Pulmonary artery endothelial cell (primary cell): Measurements from ENCODE around the gene GRIK1. TPM values are rescaled to one million over a fixed set of nuclear protein-coding genes. Genes with fewer than 3 reads are reported as not detected.
"Not testable (repeated sequence)": the region's sequence is repeated elsewhere in the genome, so short reads cannot be mapped to it uniquely, and the experiment has no call there.

ENCODE experiments used
- DNase-seq: peaks from one replicate; pipeline ENCODE4 v3.0.0-alpha.2; 2011; ENCODE audit warnings: low read depth, low spot score
- total RNA-seq: library from RNA; depleted of rRNA; stranded (reverse); fragments of >200 nt; gene quantifications from 2 replicates; pipeline ENCODE4 v1.2.3, GENCODE V29; 2014

GRIK1 gene
- total RNA-seq, 1 donor from 2014 or later: not detected

DNA sequence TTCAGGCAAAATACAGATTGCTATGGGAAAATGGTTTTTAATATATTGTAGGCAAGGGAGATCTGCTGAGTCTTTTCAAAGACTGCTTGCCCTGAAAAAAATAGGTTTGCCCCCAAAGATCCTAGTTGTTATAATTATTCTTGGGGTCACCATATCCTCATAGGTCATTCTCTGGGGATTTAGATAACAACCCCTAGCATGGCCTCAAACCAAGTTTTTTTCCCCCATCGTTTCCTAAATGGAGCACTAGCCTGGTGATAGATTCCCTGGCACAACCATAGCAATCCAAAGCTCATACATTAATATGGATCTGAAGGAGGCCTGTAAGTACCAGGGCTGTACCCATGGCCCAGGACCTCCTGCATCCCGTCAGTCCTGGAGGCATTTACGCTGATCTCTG lies 325.9 kb downstream of the GRIK1 start:
- no peak for DNase-seq

DNA sequence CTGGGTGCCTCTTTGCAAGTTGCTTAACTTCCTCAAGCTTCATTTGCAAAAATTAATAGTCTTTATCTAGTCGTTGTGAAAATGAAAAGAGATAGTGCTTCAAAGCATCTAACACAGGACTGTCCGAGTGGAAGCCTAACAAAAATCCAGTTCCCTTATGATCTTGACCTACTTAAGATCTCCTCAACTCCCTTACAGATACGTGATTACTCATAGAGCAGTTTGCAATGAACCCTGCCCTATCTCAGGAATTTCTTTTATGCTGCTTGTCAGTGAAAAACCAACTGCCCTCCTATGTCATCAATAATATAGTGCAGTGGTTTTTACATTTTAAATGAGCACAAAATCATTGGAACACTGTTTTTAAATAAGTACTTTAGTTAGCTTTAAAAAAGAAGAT lies 326.8 kb downstream of the GRIK1 start:
- DNase-seq: no peak

DNA sequence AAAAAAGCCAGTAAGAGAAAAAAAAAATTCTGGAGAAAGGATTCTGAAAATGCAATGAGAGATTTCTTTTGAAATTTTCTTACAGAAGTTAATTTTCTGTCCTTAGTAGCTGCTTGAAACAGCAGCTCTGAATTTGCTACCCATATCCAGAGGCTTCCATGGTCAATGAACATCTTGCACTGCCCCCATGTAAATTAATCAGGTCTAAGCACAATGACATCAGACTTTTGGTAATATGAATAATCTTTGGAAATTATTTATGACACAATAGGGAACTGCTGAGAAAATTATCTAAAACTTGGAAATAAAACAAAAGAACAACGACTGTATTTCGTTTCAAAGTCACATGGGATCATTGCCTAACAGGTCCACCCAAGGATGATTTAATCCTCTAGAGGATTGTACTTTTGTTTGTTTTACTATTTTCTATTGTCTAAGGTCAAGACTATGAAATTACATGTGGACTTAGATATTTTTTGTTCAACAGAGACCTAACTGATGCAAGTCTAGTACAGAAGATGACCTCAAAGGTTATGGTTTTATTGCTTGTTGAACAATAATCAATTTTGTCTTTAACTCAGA lies 328.9 kb downstream of the GRIK1 start:
- no peak for DNase-seq

DNA sequence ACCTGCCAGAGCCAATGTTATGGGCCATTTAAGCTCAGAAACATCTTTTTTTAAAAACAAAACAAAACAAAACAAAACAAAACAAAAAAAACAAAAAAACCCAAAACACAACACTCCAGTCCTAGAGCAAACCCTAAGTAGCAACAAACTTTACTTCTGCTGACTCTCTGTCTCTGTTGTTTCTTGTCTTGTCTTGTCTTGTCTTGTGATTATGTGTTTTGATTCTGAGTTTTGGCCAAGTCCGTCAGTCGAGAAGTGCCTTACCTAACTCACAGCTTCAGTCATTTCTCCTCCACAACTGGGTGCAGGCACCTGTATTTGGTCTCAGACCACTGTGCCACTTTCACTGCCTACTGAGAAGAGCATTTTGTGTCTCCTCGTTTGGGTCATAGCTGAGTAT lies 333.2 kb downstream of the GRIK1 start:
- no peak for DNase-seq

DNA sequence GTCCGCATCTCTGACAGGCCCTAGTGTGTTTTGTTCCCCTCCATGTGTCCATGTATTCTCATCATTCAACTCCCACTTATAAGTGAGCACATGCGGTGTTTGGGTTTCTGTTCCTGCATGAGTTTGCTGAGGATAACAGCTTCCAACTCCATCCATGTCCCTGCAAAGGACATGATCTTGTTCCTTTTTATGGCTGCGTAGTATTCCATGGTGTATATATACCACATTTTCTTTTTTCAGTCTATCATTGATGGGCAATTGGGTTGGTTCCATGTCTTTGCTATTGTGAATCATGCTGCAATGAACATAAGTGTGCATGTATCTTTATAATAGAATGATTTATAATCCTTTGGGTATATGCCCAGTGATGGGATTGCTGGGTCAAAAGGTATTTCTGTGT lies 334.6 kb downstream of the GRIK1 start:
- not testable (repeated sequence) for DNase-seq

DNA sequence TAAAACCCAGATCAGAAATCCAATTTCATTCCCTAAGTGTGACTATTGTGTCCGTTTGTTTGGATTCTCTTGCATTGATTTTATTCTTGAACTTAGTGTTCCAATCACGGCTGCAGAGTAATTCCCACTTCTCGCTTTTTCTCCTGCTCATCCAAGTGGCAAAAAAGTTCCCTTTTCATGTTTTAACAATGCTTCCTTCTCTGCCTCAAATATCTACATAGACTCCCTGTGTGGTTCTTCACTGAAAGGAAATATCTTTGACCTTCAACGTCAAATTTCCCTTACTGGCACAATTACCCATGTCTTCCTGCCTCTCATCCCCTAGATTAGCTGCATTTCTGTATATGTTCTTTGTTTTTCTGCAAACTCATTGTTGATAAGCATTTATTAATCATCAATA lies 335.7 kb downstream of the GRIK1 start:
- DNase-seq: no peak

DNA sequence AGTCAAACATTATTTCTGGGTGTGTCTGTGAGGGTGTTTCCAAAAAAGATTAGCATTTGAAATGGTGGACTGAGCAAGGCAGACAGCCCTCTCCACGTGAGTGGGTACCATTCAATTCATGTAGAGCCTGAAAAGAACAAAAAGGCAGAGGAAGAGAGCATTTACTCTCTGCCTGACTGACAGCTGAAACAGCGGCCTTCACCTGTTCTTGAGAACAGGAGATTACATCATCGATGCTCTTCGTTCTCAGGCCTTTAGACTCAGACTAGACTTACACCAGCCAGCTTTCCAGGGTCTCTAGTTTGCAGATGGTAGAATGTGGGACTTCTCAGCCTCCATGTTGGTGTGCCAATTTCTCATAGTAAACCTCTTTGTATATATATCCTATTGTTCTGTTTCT lies 338.7 kb downstream of the GRIK1 start:
- no peak for DNase-seq

DNA sequence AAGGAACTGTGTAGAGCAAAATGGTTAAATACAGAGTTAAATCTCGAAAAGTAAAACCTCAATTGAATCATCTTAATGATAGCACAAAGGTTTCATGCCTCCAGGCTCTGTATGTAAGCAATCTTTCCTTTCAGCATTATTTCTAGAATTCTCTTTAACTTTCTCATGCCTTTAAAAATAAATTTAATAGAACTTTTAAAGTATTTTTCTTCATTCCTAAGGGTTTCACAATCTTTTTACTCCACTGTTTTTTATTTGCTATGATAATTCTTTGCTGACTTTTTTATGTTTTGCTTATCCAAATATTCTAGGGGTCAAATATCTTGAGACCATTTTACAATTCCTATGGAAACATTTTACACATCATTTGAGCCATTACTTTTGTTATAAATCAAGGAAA lies 353.1 kb downstream of the GRIK1 start:
- no peak for DNase-seq

DNA sequence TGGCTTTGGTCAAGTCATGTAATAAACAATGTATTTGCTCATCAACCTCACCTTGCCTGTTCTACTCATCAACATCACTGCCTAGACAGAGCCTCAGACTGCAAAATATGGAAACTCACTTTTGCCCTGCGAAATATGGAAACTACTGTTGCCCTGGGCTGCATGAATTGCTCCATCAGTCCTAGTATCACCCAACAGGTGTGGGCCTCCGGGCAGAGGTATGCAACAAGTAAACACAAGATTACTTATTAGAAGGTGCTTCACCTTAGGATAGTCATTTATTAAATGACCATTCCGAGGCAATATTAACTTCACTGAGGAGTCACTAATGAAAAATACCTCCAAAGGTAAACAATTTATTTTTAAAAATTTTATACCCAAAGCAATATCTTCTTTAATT lies 354.3 kb downstream of the GRIK1 start:
- DNase-seq: no peak

DNA sequence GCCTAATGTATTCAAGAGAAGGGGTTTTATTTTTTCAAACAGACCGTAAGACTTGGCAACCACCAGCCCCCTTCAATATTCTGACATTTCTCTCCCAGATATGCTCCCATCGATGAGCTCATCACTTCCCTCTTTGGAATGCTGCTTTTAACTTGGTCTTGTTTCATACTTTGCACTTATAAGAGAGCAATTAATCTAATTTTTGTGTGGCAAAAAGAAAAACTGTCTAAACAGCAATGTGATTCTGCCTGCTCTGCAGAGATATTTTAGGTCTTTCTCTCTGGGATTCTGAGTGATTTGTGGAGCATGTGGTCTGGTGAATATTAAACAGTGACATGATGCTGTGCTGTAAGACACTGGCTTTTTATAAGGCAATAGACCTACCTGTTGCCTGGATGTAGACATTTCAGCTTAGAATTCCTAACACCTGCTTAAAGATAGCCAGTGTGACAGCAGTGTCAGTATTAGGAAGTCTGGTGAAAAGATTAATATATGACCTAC lies 356.3 kb downstream of the GRIK1 start:
- DNase-seq: no peak

DNA sequence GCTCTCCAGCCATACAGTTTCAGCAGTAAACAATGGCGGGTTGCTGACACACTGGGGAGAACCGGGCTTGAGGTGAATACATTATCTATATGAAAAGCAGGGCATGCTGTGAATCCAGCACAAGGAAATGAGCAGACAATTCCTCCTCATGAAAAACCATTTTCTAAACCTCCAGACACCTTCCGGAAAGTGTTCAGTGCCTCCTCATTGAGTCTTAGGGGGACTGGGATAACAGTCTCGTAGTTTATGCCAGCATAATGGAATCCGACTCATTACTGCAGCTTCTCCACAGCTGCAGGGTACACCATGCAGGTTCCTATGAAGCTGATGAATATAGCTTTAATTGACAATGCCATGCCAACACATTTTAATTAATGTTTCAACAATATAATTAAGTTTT lies 356.9 kb downstream of the GRIK1 start:
- no peak for DNase-seq

DNA sequence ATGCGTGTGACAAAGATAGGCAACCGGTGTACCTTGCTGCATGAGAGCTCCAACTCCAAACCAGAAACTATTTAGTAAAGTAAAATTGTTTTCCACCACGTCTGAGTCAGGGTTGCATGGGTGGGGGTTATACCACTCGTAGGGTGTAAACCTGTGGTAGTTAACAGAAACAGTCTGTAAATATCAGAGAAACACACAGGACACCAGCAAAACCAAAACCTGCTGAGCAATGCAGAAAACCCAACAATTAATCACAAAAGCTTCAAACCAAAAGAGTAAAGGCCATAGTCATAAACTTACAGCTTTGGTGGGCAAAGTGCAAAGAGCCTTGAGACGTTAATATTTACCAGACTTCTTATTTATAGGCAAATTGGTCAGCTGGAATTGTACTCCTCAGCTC lies 358.4 kb downstream of the GRIK1 start:
- no peak for DNase-seq

DNA sequence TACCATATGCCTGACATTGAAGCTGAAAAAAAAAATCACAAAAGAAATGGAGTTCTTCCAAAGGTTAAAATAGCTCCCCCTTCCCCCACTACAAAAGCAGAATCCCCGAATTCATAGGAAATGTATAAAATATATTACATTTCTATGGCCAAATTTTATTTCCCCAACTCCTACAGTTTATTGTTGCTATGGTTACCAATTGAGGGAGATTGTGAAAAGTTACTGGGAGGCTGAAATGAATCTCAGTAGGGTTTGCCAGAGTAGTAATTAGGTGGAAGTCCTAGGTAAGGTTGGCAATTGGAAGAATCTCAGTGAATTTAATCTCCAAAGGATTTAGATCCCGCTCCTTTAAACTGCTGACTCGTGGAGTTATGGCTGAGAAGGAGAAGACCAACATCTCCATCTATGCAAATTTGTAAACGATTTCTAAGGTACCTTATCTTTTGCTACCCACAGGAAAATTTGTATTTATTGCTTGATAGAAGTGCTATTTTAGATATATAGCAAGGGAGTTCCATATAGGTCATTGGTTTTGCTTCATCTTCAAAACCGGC lies 359.0 kb downstream of the GRIK1 start:
- no peak for DNase-seq

DNA sequence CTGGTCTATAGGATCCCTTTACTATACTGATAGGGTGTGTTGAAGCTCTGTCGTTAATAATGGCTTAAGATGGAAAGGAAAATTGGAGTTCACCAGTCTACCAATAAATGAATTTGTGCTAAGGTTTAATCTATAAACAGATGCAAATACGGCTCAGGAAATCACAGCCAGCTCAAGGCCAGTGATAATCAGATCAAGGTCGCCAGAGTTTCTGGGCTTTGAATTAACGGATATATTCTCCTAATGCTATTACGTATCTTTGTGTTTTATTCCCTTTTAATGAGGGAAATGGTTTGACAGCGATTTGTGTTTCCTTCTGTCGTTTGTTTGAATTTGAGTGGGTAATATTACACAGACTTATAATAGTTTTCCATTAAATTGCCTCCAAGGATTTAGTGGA lies 361.5 kb downstream of the GRIK1 start:
- no peak for DNase-seq

DNA sequence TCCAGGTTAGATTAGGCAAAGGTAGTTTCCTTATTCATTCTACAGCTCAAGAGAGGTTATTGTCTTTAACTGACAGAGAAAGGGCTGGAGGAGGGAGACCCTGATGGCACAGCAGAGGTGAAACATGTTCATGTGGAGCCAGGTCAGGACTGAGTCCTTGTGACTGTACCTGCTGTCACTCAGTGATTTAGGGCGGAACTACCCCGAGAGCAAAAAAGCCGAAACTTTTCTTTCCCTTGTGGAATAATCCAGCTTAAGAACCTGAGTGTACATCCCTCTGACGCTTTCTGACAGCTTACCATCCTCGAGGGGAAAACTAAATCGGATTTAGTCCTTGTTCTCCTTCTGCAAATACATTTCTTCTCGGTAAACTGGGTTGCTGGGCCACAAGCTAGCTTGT lies 367.8 kb downstream of the GRIK1 start:
- no peak for DNase-seq

DNA sequence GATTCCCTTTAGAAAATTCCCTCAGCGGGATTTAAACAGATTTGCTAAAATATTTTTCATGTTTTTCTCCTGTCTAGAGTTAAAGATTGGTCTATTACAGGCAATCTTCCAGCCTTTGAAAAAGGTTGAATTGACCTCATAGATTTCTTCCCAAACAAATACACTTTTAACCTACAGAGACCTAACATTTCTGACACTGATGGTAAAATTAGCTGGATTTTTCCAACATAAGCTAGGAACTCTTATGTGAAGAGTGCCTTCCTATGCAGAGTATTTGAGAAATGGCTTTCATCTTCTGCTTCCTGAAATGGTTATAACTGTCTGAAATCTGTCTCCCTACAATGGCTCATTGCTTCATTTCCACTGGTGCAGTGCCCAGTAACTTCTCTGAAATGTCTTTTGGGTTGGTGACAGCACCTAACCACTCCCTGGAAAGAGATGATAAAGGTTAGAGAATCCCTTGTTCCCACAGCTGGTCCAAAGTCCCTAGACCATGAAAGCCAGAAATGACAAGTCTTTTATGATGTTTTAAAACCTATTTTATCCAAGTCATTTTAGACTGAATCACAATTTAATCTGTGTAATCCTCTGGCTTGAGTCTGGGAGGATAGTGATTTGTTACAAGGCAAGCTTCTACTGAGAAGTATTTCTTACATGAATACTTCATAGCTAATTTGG lies 371.6 kb downstream of the GRIK1 start:
- DNase-seq: no peak

DNA sequence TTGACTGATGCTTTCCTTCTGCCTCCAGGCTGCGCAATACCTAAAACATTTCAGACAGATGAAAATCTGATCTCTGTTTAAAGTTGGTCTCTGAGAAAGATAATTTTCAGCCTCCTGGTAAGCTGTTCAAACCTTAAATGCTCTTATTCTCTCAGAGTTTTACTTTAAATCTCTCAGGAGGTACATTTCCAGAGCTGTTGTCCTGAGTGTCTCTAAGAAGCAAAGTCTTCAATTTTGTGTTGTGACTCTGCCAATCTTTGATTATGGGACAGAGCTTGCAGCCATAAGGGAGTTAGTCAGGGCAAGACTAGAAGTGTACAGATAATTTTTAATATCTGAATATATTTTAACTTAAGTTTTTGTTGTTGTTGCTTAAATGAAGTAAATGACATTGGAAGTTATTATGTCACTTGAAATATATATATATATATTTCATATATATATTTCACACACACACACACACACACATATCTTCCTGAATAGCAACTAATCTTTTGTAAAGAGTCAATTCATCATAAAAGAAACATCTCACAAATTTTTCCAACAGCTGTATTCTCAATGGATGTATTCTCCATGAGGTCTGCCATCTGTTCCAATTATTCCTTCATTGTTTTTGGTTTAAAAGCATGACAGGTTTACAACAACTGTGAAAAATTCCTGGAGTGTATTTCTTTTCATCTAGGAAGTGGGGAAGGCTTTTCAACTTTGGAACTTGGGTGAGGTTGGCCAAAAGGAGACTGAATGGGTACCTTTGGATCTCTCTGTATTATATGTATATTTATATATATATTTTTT lies 381.7 kb downstream of the GRIK1 start:
- no peak for DNase-seq

DNA sequence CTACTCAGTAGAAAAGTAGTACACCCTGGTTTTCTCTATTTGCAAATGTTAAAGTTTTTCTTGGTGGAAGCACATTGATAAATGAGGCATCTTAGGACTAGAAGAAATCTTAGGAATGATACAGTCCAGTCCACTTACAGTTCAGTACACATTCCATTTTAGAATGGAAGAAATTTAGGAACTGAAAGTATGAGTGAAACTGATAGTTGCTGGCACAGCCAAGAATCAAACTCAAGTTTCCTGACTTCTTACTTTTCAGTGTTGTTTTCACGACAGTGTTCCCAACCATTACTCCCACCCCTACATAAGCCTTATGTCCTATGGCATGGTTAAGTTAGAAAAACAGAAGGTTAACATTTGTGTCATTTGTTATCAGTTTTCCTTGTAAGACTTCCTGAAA lies 382.6 kb downstream of the GRIK1 start:
- no peak for DNase-seq

DNA sequence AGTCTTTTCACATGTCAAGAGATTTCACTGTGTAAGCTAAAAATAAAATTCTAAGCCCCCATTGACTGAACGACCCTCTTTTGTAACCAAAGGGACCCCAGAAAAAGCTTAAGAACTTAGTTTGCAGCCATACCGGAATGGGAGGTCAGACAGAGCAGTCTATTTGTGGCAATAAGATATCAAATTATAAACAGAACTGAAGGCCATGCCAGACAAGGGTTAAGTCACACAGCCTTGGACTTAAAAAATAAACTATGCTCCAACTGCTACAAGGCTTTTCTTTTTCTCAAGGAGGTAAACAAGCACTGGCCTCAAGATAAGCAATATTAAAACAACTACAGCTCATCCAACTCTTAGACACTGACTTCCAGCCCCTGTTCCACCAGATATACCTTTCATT lies 384.2 kb downstream of the GRIK1 start:
- DNase-seq: no peak

DNA sequence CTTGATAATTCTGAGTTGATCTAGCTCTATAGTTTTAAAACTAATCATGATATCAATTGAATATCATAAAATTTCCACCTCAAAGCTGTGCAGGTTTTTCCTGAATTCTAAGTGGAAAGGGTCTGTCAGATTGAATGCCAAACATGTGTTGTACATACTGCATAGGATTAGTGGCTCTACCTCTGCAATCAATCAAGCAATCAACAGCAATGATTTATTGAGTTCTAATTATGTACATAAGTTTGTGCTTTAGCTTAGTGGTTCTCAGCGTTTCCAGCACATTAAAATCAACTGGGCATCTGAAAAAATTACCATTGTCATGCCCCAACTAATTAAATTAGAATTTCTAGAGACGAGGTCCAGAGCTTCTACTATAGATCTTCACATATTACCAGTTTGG lies 389.6 kb downstream of the GRIK1 start:
- DNase-seq: no peak

DNA sequence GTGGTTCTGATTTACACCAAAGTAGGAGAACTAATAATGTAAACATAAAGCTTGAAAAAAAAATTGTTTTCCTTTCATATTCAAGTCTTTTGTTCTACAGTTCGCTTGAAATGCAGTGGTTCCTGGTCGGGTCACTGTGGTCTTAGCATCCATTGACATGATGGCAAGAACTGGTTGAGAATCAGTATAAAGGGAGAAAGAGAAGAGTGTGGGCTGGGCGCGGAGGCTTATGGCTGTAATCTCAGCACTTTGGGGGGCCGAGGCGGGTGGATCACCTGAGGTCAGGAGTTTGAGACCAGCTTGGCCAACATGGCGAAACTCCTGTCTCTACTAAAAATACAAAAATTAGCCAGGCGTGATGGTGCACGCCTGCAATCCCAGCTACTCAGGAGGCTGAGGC lies 390.2 kb downstream of the GRIK1 start:
- no peak for DNase-seq

DNA sequence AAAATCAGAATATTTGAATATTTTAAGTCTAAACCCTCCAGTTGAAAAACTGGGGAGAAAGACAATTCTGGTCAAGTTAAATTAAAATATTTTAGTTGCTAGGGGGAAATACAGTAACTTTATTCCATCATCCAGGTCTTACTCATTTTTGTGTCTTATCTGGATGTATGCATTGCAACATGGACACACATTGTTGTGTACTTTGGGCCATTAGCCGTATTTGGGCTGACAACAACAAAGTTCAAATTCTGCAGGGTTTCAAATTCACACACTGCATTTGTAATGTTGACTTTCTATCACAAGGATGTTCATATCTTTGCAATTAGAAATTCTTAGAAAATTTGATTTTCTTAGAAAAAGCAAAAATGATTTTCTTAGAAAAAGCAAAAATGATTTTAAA lies 391.8 kb downstream of the GRIK1 start:
- DNase-seq: no peak
